HG03520 (cell line): ENCODE results near the gene TNFRSF14.
A peak's percentile ranks its signal among the peaks of the same experiment; 100 is the strongest.
"Not testable (repeated sequence)": the region's sequence is repeated elsewhere in the genome, so short reads cannot be mapped to it uniquely, and the experiment has no call there.

ENCODE experiments used
- ATAC-seq: cut with Tn5 transposase; IDR thresholded peaks from one replicate; pipeline ENCODE4 v1.9.1; 2021; ENCODE audit warnings: mild to moderate bottlenecking, moderate library complexity; ENCODE audit not compliant: unreplicated experiment

Gene TNFRSF14

GRCh38 chr1:2538376-2538775 is 17.8 kb upstream of the TNFRSF14 start:
- ATAC-seq = no peak

DNA sequence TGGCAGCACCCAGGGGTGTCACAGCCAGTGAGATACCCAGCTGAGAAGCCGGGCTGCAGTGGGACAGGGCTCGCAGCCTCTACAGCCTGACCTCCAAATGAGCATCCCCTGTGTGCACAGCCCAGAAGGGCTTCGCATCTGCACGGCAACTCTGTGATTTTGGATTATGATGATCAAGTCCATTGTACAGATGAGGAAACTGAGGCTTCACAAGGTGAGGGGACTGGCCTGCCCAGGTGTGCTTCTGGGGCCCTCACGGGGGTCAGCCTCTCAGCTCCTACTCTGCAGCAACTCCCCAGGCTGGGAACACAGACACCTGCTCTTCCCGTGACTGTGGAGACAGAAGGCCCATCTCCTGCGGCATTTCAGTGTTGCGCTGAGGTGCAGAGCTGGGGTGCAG is 17.3 kb upstream of the TNFRSF14 start:
- no peak for ATAC-seq

DNA sequence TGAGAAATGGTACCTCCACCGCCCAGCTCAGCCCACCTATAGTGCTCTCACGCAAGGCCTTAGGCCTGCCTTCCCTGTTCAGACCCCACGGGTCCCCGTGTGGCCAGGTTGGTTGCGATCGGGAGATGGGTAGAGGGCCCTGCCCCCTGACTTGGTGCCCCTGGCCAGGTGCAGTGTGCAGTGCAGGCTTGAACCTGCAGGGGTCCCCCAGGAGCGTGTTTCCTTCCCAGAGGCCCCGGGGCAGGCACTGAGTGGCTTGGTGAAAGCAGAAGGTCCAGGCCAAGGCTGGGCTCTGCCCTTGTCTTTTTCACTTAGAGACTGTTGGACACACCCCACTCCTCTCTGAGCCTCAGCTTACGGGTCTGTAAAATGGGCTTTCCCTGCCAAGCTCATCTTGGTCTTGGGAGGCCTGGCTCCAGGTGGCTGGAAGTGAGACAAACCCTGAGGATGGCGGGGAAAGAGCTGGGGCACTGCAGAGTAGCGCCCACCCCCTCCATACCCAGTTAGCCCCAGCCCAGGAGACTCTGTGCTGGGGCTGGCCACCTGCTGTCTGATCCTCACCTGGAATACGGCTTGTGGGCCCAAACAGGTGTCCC is 16.8 kb upstream of the TNFRSF14 start:
- no peak for ATAC-seq

- no peak for ATAC-seq
Measured at GRCh38 chr1:2540816-2541492, 15.2 kb upstream of the TNFRSF14 start.

GRCh38 chr1:2541619-2542245 is 14.4 kb upstream of the TNFRSF14 start:
- no peak for ATAC-seq

- ATAC-seq = no peak
Measured at GRCh38 chr1:2542246-2542915, 13.8 kb upstream of the TNFRSF14 start.

DNA sequence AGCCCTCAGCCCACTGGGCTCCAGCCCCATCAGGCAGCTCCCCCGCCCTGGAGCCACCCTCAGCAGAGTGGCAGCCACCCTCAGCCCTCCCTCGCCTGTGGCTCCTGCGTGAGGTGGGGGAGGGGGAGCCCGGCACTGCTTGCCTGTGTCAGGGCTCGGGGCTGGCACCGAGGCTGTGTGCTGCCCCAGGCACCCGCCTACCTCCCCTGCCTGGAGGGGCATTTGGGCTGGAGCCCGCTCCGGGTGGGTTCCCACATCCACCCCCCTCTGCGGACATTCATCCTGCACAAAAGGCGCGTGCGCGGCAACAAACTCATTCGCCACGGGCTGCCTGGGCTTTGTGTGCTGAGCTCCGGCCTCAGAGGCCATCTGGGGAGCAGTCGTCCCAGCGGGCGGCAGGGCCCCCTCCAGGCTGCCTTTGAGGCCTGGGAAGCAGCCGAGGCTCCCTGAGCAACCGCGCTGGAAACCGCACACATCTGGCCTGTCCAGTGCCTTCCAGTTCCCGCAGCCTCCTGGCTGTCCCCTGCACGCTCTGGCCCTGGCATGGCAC is 12.6 kb upstream of the TNFRSF14 start:
- ATAC-seq = no peak

DNA sequence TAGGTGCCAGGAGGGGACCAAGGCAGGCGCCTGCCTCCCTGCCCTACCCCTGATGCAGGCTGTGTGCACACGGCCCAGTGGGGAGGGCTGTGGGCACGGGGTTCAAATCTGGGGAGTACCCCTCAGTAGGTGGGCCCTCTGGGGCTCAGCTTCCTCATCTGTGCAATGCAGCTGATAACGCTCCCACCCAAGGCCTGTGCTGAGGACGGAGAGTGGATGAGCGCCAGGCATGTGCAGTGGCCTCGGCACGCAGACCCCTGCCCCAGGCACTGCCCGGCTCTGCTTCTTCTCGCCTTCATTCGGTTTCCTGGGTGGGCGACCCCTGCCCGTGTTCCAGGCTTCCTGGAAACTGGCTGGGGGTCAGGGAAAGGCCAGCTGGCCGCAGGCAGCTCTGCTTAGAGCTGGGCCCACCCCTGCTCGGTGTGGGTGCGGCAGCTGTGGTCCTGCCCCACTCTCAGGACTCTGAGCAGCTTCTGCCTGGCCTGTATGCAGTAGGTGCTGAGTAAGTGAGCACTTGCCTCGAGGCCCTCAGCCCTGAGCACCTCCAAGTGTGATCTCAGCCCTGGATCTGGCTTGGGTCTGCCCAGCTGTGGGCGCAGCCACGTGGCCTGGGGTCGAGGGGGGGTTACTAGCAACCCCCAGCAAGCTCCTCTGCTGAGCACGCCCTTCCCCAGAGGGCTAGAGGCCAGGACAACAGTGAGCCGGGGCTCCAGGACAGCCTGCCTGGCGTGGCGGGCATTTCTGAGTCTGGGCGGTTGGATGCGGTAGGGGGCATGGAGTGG is 11.9 kb upstream of the TNFRSF14 start:
- ATAC-seq = no peak

- no peak for ATAC-seq
Measured at GRCh38 chr1:2544875-2545640, 11.1 kb upstream of the TNFRSF14 start.

DNA sequence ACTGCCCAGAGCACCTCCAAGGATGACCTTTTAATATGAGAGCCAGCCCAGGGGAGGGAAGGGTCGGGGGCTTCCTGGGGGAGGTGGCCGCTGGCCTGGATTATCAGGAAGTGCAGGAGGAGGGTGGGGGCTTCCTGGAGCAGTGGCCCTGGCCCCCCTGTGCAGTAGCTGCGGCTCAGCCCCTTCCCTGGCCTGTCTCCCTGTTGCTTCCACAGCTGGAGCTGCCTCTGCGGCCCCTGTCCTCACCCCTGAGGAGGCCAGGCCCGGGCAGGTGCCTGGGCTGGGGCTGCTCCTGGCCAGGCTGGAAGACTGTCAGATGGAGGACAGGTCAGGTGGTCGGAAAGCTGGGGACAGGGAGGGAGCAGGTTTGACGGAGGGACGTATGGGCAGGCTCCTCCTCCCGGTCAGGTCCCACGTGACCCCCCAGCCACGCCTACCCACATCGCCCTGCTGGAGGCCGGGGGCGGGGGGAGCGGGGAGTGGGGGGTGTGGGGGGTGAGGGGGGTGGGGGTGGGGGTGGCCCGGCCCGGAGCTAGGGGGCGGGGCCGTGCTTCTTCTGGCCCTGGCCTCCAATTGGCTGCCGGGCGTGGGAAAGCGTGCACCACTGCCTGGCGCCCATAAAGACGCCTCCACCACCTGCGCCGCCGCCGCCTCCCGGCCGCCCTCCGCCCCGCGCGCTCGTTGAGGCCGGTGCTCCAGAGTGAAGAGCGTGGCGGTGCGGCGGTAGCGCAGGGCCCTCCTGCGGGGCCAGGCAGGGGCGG is 10.2 kb upstream of the TNFRSF14 start:
- ATAC-seq = peak; percentile 30

DNA sequence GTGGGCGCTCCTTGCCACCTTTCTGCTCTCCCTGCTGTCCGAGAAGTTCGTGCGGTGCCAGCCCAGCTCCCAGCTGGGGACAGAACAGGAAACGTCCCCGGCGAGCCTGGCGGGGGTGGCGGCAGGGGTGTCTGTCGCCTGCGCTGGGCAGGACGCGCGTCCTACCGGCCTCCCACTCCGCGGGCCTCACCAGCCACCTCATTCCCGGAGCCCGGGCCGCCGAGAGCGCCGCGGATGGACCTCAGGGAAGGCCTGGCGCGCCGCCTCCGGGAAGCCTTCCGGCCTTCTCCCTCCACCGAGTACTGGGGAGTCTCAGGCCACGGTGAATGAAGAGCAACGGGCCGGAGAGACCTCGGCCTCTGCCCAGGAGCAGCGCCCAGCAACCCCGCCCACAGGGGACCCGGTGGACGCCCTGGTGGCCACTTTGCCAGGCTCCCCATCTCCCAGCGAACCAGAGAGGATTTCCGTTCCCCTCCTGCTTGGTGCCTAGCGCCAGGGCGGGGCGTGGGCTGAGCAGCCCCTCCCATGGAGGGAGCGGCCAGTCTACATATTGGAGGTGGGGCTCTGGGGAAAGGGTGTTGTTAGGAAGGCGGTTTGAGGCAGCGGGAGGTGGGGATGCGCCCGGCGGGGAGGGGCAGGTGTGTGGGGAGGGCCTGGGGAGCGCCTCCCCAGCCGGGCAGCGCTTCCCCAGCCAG is 9.5 kb upstream of the TNFRSF14 start:
- peak; percentile 14 for ATAC-seq

DNA sequence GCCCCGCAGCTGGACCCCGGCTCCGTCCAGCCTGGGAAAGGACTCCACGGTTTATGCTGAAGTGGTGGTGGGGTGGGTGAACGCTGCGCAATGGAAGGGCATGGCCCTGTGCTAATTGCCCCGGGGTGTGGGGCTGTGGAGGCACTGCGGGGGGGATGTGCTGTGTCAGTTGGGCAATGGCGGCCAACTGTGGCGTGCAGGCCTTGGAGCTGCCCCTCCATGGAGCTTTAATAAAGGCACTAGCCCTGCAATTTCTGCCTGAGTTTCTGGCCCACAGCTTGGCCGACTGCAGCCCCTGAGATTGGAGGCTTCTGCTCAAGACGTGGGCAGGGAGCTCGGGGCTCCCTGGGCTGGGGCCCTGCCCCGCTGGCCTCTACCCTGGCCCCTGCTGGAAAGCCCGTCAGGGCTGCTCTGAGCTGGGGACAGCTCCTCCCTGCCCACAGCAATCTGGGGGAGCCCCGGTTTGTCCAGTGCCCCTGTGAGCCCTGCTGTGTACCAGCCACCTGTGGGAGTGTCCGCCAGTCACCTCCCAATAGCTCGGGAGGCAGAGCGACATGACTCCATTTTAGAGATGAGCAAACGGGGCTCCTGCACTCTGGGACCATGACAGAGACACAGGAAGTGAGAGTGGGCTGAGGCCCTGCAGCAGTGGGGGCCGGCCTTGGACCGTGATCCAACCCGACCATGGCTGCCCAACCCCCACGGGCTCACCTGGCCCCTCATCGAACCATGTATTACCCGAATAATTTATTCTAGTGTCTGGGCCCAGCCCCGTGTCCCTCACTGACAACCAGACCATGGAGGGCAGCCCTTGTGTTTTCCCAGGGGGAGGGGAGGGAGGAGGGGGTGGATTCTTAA is 8.7 kb upstream of the TNFRSF14 start:
- no peak for ATAC-seq

GRCh38 chr1:2548068-2548589 is 8.0 kb upstream of the TNFRSF14 start:
- ATAC-seq = peak; percentile 18

DNA sequence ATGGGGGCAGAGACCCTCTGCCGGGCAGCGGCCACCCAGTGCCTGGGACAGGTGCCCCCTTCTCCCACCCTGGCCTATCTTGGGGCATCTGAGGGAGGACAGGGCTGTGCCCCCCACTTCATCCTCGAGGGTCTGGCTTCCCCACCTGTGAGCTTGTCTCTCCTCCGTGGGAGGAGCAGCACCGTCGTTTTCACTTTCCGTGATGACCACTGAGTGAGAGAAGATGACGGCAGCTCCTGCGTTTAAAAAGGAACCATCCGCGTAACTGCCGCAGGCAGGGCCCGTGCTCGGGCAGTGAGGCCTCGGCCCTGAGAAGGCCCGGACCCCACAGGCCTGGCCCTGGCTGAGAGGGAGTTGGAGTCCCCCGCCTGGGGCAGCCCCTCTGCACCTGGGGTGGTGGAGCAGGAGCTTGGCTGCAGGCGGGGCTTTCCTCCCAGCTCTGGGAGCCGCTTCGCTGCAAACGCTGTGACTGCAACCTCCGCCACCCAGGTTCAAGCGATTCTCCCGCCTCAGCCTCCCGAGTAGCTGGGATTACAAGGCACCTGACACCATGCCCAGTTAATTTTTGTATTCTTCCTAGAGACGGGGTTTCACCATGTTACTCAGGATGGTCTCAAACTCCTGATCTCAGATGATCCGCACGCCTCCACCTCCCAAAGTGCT is 6.7 kb upstream of the TNFRSF14 start:
- ATAC-seq = not testable (repeated sequence)

- ATAC-seq = not testable (repeated sequence)
Measured at GRCh38 chr1:2550309-2550861, 5.8 kb upstream of the TNFRSF14 start.

DNA sequence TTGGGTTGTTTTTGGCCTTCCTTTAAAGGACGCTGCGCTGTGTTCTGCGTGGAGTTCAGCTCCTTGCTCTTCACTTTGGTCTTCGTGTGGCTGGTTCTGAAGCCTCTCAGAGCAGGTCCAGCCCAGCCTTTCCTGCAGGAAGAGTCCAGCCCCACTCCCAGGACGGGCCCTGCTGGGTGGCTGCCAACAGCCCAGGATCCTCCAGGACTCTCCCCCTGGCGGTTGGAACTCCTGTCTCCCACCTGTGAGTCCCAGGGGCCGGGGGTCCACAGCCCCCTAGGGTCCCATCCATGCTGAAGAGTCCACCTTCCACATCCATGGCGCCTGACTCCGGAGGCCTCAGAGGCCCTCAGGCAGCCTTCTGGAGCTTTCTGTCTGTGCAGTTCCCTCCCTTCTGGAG is 4.6 kb upstream of the TNFRSF14 start:
- not testable (repeated sequence) for ATAC-seq

DNA sequence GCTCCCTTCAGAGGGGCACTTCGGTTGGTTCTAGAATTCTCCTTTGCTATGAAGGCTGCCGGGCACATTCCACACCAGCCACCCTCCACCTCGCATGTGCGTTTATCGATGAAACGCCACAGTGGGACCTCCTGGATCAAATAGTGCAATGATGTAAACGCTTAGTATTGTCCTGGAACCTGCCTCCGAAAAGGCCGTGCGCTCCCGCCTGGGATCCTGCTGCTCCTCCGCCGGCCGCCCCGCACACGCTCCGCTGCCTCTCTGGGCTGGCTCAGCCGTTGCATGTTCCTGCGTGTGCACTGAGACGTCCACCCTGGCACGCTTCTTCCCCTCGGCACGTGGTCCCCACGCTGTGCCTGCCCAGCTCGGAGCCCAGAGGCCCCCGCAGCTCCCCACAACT is 4.0 kb upstream of the TNFRSF14 start:
- ATAC-seq = no peak
